Measurements from ENCODE around the gene RNF227.
"Not testable (repeated sequence)": the region's sequence is repeated elsewhere in the genome, so short reads cannot be mapped to it uniquely, and the experiment has no call there.

RNF227 gene

DNA sequence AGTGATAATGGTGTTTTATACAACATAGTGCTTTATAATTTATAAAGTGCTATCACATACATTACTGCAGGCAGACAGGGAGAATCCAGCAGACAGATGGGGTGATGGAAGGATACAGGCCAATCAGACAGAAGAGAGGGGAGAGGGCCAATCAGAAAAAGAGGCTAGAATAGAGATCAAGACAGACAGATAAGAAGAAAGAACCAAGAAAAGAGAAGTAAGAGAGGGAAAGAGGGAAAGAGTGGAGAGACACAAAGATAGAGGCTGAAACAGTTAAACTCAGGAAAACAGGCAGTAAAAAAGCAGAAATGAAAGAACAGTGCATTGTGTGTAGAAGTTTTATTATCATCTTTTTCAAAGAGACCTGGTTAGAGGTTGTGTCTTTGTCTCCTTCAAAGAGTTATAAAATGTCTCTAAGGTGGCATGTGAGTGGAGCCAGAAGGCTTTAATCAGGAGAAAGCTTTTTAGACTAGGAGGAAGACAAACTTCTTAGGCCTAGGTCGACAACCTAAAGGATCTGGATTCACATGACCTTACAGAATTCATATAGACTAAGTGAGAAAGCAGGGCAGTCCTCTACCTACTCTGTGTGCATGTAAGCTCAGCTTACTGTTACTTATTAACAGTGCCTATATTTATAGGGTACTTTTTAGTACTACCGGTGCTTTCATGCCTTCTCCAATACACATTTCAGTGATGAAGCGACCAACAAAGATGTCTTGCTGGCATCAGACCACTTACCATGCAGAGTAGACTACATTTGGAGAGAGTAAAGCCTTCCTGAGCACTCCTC lies 35.8 kb downstream of the RNF227 start:
- no peak for DNase-seq (ENCODE audit: low read depth)
- TF ChIP-seq CTCF (conservative IDR thresholded peaks at IDR 0.05; ENCODE audit: low read depth, low read length), result no peak
- no peak overlapping the region for H3K4me3 ChIP-seq (ENCODE audit: low read depth, low read length)

DNA sequence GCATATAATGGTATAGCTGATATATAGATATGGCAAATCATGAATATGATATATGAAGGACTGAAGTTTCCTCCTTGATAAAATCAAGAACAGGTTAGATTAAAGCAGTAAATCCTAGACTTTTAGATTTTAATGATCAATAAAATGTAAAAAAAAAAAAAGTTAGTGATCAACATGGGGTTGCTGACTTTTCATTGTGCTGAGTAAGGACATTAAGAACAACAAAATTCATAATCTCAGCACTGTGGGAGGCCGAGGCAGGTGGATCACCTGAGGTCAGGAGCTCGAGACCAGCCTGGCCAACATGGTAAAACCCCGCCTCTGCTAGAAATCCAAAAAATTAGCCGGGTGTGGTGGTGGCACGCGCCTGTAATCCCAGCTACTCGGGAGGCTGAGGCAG lies 37.9 kb downstream of the RNF227 start:
- DNase-seq (ENCODE audit: low read depth), result no peak
- TF ChIP-seq CTCF (conservative IDR thresholded peaks at IDR 0.05; ENCODE audit: low read depth, low read length), result no peak
- H3K4me3 ChIP-seq (ENCODE audit: low read depth, low read length), result no peak overlapping the region

DNA sequence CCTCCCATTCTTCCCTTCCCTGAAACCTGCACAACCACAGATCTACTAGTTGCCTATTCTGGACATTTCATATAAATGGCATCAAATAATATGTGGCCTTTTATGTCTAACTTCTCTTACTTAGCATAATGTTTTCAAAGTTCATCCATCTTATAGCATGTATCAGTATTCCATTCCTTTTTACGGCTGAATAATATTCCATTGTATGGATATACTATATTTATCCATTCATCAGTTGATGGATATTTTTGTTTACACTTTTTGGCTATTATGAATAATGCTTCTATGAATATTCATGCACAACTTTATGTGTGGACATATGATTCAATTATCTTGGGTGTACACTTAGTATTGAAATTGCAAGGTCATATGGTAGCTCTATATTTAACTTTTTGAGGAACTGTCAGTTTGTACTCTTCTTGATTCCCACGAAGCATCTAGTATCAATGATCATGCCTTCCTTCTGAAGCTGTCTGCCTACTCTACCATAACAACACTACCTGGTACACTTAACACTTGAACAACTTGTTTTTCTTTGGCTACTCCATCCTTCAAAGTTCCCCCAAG lies 40.2 kb downstream of the RNF227 start:
- no peak overlapping the region for H3K4me3 ChIP-seq (ENCODE audit: low read depth, low read length)
- no peak for TF ChIP-seq CTCF (conservative IDR thresholded peaks at IDR 0.05; ENCODE audit: low read depth, low read length)
- DNase-seq (ENCODE audit: low read depth), result no peak

- no peak for DNase-seq (ENCODE audit: low read depth)
- H3K4me3 ChIP-seq (ENCODE audit: low read depth, low read length), result no peak overlapping the region
- no peak for TF ChIP-seq CTCF (conservative IDR thresholded peaks at IDR 0.05; ENCODE audit: low read depth, low read length)
Measured at GRCh38 chr17:7873051-7873450, 43.0 kb downstream of the RNF227 start.

DNA sequence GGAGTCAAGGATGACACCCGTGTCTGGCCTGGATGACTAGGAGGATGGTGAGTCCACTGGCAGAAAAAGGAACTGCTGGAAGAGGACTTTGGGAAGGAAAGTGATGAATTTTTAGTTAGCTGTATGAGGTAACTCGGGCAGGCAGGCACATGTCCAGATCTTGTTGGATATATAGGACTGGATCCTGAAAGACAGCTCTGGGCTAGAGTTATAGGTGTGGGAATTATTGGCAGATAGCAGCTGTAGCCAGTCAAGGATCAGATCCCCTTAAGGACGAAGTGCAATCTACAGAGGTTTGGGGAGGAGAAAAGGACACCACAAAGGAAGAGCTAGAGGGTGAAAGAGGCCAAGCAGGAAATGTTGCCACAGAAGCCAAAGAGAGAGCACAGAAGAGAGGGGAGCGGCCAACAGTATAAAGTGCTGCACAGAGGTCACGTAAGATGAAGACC lies 48.2 kb downstream of the RNF227 start:
- TF ChIP-seq CTCF (conservative IDR thresholded peaks at IDR 0.05; ENCODE audit: low read depth, low read length), result no peak
- no peak for DNase-seq (ENCODE audit: low read depth)
- no peak overlapping the region for H3K4me3 ChIP-seq (ENCODE audit: low read depth, low read length)

GRCh38 chr17:7864995-7865650 lies 51.0 kb downstream of the RNF227 start:
- no peak overlapping the region for H3K4me3 ChIP-seq (ENCODE audit: low read depth, low read length)
- TF ChIP-seq CTCF (conservative IDR thresholded peaks at IDR 0.05; ENCODE audit: low read depth, low read length), result no peak

DNA sequence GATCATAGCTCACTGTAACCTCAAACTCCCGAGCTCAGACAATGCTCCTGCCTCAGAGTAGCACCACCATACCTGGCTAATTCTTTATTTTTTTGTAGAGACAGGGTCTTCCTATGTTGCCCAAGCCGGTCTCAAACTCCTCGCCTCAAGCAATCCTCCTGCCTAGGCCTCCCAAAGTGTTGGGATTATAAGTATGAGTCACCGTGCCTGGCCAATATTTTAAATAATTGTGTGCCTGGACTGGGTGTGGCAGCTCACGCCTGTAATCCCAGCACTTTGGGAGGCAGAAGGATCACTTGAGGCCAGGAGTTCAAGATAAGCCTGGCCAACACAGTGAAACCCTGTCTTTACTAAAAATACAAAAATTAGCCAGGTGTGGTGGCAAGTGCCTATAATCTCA lies 51.7 kb downstream of the RNF227 start:
- DNase-seq (ENCODE audit: low read depth); H3K4me3 ChIP-seq (ENCODE audit: low read depth, low read length): not testable (repeated sequence)

More at GRCh38 chr17:7864995-7865650, 51.0 kb downstream of the RNF227 start:
- no peak for DNase-seq (ENCODE audit: low read depth)
